ENCODE data around the gene IRX6. TPM values are rescaled to one million over a fixed set of nuclear protein-coding genes. Genes with fewer than 3 reads are reported as not detected.

IRX6 gene
- polyA plus RNA-seq, 1 experiment = not detected

DNA sequence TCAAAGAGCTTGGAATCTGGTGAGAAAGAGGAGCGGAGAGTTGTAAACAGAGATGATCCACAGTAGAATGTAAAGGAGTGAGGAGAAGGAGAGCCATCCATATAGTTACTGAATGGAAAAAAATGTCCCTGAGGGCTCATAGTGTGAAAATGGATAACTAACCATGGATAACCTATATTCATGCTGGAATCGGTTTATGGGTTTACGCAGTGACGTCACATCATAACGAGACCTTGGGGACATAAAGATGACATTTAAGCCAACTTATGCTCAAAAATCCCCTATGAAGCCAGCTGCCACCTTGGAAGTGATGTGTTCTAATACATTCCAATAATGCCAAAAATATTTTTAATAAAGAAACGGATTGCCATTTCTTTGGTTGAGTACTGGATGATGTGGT, 22.5 kb downstream of the IRX6 start:
- POLR2A ChIA-PET = no interaction called here

DNA sequence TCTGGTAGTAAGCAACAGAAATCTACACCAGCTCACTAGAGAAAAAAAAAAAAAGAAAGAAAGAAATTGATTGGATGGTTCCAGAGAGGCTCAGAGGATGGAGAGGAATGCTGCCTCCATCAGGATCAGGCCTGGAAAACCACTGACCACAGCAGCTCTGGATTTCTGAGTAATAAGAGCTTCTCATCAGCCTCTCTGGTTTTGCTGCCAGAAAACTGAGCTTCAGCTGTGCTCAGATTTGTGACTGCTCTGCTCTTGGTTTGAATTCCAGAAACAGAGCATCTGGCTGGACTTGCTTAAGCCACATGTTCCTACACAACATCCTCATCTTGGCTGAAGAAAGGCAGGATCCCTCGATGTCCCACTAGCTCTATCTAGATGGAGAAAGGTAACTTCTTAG, 25.9 kb downstream of the IRX6 start:
- no peak for DNase-seq (ENCODE audit: low read depth)
- TF ChIP-seq, protein P1, sequence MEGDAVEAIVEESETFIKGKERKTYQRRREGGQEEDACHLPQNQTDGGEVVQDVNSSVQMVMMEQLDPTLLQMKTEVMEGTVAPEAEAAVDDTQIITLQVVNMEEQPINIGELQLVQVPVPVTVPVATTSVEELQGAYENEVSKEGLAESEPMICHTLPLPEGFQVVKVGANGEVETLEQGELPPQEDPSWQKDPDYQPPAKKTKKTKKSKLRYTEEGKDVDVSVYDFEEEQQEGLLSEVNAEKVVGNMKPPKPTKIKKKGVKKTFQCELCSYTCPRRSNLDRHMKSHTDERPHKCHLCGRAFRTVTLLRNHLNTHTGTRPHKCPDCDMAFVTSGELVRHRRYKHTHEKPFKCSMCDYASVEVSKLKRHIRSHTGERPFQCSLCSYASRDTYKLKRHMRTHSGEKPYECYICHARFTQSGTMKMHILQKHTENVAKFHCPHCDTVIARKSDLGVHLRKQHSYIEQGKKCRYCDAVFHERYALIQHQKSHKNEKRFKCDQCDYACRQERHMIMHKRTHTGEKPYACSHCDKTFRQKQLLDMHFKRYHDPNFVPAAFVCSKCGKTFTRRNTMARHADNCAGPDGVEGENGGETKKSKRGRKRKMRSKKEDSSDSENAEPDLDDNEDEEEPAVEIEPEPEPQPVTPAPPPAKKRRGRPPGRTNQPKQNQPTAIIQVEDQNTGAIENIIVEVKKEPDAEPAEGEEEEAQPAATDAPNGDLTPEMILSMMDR (IDR thresholded peaks at IDR 0.05; ENCODE audit: insufficient read depth, low read depth, low read length) = no peak
- CTCF ChIA-PET = interaction anchor here (1.4 kb wide), 1 partner anchor 26 kb away, joined by 3 read pairs; the partner anchor contains the start of gene IRX6

More for the DNA sequence above, 22.5 kb downstream of the IRX6 start:
- TF ChIP-seq, protein P1 (IDR thresholded peaks at IDR 0.05; ENCODE audit: insufficient read depth, low read depth, low read length) = no peak
- Histone ChIP-seq H3K27me3 (ENCODE audit: control insufficient read depth, insufficient read depth, low read length) (no peaks in the 10 kb centered on the region), H3K36me3 (ENCODE audit: control insufficient read depth, insufficient read depth, low read length) (no peaks in the 10 kb centered on the region), H3K4me3 (ENCODE audit: low read depth, low read length) (no peak overlapping the region)
- CTCF ChIA-PET = no interaction called here
- no peak for DNase-seq (ENCODE audit: low read depth)

DNA sequence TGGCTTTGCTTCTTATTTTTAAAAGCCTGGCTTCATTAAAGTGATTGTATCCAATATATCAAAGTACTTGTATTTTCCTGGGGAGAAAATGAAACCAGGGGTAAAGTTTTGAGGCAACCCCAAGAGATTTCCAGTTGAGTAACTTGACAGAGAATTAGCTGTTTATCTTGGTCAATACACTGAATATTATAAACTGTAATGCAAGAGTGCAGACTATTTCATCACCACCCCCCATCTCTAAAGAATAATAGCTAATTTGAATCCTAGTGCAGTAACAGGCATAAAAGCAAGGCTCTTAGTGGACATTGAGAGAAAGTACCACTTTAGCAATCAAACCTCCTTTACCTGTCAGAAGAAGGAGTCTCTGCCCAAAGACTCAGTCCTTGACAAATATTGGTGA, 27.0 kb downstream of the IRX6 start:
- CTCF ChIA-PET = interaction anchor here (1.4 kb wide), 1 partner anchor 27 kb away, joined by 3 read pairs; the partner anchor contains the start of gene IRX6
- POLR2A ChIA-PET = no interaction called here
- H3K27me3 ChIP-seq (ENCODE audit: control insufficient read depth, insufficient read depth, low read length) = no peaks in the 10 kb centered on the region
- H3K36me3 ChIP-seq (ENCODE audit: control insufficient read depth, insufficient read depth, low read length) = no peaks in the 10 kb centered on the region
- TF ChIP-seq, protein P1 (IDR thresholded peaks at IDR 0.05; ENCODE audit: insufficient read depth, low read depth, low read length) = no peak
- no peak for DNase-seq (ENCODE audit: low read depth)
- no peak overlapping the region for H3K4me3 ChIP-seq (ENCODE audit: low read depth, low read length)

More for the DNA sequence above, 25.9 kb downstream of the IRX6 start:
- H3K36me3 ChIP-seq (ENCODE audit: control insufficient read depth, insufficient read depth, low read length) = no peaks in the 10 kb centered on the region
- POLR2A ChIA-PET = interaction anchor here (0.6 kb wide), 1 partner anchor 28 kb away, joined by 4 read pairs; no protein-coding TSS in a partner anchor
- H3K4me3 ChIP-seq (ENCODE audit: low read depth, low read length) = no peak overlapping the region
- H3K27me3 ChIP-seq (ENCODE audit: control insufficient read depth, insufficient read depth, low read length) = no peaks in the 10 kb centered on the region

DNA sequence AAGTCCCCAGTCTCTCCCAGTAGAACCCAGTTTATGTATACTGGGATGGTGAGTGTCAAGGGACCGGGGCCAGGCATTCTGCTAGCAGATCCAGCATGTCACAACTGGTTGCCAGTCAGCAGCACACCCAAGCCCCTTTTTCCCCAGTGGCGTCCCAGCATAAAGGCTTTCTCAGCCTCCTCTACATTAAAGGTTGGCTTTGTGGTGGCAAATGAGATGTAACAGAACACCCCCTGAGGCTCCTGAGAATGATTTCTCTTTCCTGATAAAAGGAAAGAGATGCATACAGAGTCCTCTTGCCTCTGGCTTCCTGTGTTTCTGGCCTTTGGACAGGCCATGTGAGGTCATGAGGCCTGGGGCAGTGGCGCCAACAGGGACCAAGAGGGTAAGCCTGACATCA, 27.9 kb downstream of the IRX6 start:
- CTCF ChIA-PET = interaction anchor here (0.8 to 1.7 kb wide), 3 partner anchors 11 to 1416 kb away, joined by 3 to 4 read pairs (median 3); no protein-coding TSS in a partner anchor

DNA sequence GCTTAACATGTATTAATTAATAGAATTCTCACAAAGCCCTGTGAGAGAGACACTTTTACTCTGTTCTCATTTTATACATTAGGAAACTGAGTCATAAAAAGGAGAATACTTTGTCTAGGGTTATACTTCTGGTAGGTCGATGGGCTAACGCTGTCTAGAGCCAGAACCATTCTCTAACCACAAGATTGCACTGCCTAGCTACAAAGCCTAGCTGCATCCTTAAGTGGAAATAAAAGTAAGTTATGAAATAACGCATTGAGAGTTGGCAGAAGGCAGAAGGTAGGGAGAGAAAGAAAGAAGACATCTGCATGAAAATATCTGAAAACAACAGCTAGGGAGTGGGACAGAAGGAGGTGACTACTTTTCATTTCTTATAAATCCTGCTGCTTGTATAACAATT, 33.2 kb downstream of the IRX6 start:
- Histone ChIP-seq H3K4me3 (ENCODE audit: low read depth, low read length) (no peak overlapping the region), H3K36me3 (ENCODE audit: control insufficient read depth, insufficient read depth, low read length) (no peaks in the 10 kb centered on the region), H3K27me3 (ENCODE audit: control insufficient read depth, insufficient read depth, low read length) (peaks cover 4% of the 10 kb centered on the region)
- ChIA-PET POLR2A (no interaction called here), CTCF (interaction anchor here (2.1 kb wide), 1 partner anchor 14 kb away, joined by 7 read pairs; no protein-coding TSS in a partner anchor)
- TF ChIP-seq, protein P1 (IDR thresholded peaks at IDR 0.05; ENCODE audit: insufficient read depth, low read depth, low read length) = no peak
- no peak for DNase-seq (ENCODE audit: low read depth)

More for the DNA sequence above, 27.9 kb downstream of the IRX6 start:
- POLR2A ChIA-PET = no interaction called here
- Histone ChIP-seq H3K27me3 (ENCODE audit: control insufficient read depth, insufficient read depth, low read length) (no peaks in the 10 kb centered on the region), H3K4me3 (ENCODE audit: low read depth, low read length) (no peak overlapping the region), H3K36me3 (ENCODE audit: control insufficient read depth, insufficient read depth, low read length) (no peaks in the 10 kb centered on the region)
- TF ChIP-seq, protein P1 (IDR thresholded peaks at IDR 0.05; ENCODE audit: insufficient read depth, low read depth, low read length) = no peak
- DNase-seq (ENCODE audit: low read depth) = no peak

All from BJ (cell line).